Fibroblast of skin of right quadriceps (primary cell): ENCODE results near the gene IQSEC3.
A peak's percentile ranks its signal among the peaks of the same experiment; 100 is the strongest.
"Not testable (repeated sequence)": the region's sequence is repeated elsewhere in the genome, so short reads cannot be mapped to it uniquely, and the experiment has no call there.

Experiments
- DNase-seq: peaks from one replicate; pipeline ENCODE4 v3.0.0-alpha.2; 2013

Gene IQSEC3

GRCh38 chr12:205026-205425 lies 138.5 kb downstream of the IQSEC3 start:
- no peak for DNase-seq

DNA sequence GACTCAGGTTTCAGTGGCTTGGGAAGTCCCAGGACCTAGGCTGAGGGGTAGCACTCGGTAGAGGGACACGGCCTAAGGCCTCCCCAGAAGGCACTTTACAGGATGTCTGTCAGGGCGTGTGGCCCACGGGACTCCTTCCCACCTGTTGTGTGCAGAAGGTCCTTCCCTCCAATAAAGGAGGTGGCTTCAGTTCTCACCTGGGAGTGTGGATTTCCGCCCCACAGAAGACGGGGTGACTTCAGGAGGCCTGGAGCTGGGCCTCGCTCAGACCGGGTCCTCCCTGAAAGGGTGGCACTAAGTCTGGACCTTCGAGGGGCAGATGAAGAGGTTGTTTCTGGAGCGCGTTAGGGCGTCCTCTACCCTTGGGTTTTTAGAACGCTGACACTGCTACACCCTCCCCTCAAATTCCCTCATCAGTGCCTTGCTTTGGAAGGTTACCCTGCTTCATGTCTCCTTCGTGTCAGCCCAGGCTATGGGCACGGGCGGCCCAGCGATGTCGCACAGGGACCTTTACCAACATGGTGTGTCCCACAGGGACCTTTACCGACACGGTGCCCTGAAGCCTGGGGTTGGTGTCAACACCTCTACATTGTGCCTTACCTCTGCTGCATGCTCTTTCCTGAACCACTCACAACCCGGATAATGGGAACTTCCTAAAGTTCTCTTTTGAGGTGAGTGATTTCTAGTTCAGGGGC lies 140.3 kb downstream of the IQSEC3 start:
- no peak for DNase-seq

- no peak for DNase-seq
Observed at GRCh38 chr12:207804-208203, 141.2 kb downstream of the IQSEC3 start.

DNA sequence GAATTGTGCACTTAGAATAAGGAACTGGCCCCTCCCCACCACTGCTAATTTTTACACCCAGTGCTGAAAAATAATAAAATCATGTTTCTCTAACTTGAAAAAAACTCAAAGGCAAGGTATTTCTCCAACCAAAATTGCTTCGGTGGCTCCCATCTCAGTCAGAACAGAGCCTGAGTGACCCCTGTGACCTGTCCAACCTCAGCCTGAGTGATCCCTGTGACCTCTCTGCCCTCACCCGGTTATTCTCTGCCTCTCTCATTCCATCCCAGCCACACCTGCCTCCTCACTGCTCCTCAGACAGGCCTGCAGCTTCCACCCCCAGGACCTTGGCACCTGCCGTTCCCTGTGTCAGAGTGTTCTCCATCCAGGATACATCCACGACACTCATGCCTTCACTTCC lies 142.2 kb downstream of the IQSEC3 start:
- no peak for DNase-seq

DNA sequence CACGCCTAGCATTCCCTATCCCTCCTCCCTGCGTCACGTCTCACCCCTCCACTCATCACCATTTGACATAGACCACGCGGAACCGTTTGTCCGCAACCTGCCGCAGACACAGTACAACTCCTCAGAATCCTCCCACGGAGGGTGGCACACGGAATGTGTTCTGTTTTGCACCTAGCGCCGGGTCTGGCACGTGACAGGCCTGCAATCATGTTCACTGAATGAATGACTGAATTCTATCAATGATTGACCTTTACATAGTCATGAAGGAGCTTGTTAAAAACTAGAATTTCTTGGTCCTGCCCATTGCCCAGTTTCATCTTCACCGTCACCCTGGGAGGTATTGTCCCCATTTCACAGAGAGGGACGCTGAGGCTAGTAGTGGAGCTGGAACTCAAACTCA lies 142.7 kb downstream of the IQSEC3 start:
- DNase-seq, result no peak

DNA sequence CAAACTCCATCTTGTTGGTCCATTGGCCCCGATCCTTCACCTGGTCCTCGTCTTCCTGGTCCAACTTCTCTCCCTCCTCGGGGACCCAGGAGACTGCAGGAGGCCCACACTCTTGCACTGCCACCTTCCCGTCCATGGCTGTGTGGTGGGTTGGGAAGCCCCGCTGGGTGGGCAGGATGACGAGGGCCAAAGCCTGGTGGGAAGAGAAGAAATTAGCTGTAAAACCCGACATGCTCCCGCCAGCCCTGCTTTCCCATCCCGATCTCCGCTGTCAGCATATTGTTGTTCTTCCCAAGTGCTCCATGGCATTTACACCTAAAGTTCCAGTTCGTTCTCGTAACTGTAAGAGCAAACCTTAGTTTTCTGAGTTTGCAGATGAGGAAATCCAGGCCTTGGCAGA lies 143.3 kb downstream of the IQSEC3 start:
- no peak for DNase-seq

DNA sequence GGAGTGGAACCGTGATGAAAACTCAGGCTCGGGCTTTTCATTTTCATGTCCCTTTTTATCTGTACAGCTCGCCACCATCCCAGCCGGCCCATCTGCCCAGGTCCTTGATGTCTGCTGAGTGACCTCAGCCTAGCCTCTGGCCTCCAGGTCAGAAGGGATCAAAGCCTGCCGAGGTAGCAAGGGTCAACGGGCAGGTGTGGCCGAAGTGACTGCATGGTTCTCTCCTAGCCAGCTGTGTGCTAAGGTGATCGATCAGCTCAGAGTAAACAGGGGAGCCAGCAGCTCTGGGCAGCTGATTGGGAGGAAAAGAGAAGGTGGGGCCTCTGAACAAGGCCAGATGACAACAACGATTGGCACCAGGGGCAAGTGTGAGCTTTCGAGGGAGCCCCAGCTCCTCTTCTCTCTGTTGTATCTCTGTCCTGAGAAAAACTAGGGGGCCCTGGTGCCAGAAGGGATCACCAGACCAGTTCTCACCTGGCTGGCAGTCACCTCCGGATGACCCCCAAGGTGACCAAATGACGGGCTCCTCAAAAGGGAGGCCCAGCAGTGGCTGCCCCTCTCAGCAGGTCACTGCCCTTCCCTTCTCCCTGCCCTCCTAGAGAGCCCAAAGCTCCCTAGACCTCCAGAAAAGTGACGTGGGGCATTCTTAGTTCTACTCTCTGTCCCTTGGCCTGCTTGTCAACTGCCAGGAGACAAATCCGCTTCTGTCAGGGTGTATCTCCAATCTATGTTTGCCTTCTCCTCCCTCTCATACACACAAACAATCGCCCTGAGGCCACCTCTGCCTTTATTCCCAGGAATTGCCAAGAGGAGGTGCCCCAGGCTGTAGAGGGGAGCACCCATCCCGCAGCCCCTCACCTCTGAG lies 143.9 kb downstream of the IQSEC3 start:
- no peak for DNase-seq

DNA sequence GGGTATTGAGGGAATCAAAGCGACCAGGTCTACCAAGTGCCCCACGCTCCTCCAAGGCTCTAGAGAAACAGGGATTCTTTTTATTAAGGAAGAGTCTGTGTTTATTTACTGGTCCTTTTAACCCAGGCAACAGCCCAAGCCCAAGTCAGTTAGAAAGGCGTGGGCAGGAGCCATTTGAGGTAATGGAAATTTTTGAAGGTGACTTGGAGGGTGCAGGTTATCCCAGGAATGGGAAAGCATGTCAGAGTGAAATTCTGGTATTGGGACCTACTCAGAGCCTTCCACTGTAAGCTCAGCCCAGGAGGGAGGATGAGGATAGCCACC lies 144.5 kb downstream of the IQSEC3 start:
- no peak for DNase-seq

DNA sequence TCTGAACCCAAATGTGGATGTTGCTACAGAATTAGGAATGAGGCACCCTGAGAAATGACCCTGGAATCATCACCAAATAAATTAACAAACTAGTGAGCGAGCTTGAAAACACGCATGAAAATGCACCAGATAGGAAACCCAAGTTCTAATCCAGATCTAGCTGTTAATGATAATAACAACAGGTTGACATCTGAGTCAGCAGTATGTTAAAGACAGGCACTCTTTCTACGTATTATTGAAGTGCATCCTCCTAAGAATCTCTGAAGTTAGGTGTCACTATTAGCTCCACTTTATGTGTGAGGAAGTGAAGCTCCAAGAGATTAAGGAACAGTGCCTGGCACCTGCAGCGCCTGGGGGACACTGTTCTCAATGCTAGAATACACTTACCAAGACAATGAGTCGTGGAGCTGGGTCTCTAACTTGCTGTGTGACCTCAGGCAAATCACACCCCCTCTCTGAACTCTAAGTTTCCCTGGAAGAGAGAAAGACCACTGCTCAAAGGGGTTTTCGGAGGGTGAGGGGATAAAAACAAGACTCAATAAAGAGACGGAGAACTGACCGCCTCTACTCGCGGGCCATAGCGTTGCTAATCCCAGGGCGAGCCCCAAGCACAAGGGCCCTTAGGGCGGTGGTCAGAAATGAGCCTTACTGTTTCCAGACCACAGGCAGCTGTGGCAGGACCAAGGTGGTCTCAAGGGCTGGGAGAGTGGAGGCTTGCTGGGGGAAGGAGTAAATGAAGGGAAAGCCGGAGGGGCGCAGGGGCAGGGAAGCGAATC lies 145.3 kb downstream of the IQSEC3 start:
- DNase-seq, result no peak

- DNase-seq, result no peak
Observed at GRCh38 chr12:212415-212714, 145.8 kb downstream of the IQSEC3 start.

DNA sequence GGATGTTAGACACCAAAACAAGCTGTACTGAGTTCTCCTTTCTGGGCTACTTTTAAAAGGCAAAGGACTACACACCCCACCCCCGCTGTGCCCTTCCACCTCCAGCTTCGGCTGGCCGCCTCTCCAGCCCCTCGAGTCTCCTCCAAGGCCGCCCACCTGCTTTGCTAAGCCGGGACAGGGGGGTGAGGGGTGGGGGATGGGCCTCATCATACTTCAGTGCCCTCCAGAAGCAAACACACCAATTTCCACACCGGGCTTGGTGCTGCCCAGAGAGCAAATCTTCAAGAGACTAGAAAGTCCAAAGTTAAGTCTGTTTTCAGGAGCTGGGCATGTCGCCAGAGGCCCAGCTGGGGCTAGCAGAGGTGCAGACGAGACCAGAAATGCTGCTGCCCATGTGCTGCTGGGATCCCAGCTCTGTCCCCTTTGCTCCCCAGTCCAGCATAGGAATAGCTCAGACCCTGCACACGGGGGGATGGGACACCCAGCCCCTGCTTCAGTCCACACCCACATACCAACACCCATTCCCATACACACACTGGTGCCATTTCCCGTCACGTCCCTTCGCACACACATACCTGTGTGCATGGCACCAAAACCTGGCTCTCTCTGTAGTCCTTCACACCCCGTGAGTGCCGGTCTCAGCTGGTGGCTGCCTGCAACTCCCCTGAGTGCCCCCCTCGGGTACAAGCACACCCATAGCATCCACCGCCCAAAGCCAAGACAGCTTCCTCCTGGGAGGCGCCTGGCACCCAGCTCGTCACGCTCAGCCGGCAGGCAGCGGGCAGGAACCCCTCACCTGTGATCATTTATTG lies 146.4 kb downstream of the IQSEC3 start:
- DNase-seq, result no peak

- DNase-seq, result no peak
Observed at GRCh38 chr12:213527-213932, 147.0 kb downstream of the IQSEC3 start.

DNA sequence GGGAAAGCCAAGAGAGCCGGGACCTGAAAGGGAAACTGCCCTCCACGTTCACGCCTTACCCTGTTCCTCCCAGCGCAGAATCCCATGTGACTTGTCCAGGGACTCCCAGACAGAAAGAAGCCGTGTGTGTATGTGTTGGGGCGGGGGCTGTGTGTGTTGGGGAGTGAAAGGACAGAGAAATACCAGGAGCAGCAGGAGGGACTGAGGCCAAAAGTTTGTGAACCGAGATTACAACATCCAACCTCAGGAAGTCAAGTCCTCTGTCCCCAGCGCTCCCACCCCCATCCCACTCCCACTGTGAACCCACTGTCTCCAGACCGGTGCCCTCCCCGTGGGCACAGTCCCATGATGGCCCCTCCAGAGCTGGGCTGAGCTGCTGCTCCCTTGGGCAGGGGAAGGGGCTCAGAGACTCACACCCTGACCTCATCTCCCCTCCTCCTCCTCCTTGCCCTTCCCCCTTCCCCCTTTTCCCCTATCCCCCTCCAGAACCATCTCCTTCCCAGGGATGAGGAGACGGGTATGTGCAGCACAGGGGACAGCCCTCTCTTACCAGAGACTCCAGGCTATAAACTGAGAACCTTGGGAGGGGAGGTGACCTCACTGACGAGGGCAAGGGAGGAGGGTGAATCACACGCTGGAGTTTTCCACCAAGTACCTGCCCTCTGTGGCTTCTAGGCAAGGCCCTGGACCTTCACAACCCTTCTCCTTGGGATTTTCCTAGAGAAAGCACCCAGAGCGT lies 147.6 kb downstream of the IQSEC3 start, which contains the start of gene SLC6A12:
Gene SLC6A12, minus strand, starts transcription at position 155 of the 739 bp plus-strand sequence. CDS start 4,171 bp downstream, outside the sequence.
- DNase-seq, result no peak

DNA sequence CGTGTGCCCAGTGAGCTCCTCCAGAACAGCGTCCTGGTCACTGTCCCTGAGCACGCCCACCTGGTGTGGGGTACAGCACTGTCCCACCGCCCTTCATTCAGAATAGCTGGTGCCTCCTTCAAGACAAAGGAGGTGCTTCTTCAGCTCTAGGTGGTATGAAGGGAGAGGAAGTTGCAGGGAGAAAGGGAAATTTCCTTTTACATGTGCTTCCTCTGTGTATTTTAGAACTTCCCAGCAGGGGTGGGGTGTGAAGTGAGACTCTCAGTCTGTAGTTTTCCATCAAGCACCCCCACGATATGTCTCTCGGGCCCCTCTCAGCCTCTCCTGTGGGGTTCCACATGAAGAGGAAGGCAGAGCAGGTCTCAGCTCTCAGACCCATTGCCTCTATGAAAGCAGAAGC lies 148.5 kb downstream of the IQSEC3 start:
- no peak for DNase-seq

DNA sequence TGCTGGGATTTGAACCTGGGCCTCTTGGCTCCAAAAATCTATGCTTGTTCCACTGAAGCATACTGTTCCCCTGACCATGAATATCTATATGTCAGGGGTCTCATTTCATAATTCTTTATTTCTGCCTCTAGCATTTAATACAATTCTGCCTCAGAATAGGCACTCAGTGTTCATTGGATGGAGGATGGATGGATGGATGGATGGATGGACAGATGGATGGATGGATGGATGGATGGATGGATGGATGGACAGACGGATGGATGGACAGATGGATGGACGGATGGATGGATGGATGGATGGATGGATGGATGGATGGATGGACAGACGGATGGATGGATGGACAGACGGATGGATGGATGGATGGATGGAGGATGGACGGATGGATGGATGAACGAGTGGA lies 150.5 kb downstream of the IQSEC3 start:
- not testable (repeated sequence) for DNase-seq

GRCh38 chr12:218221-218620 lies 151.7 kb downstream of the IQSEC3 start:
- no peak for DNase-seq

DNA sequence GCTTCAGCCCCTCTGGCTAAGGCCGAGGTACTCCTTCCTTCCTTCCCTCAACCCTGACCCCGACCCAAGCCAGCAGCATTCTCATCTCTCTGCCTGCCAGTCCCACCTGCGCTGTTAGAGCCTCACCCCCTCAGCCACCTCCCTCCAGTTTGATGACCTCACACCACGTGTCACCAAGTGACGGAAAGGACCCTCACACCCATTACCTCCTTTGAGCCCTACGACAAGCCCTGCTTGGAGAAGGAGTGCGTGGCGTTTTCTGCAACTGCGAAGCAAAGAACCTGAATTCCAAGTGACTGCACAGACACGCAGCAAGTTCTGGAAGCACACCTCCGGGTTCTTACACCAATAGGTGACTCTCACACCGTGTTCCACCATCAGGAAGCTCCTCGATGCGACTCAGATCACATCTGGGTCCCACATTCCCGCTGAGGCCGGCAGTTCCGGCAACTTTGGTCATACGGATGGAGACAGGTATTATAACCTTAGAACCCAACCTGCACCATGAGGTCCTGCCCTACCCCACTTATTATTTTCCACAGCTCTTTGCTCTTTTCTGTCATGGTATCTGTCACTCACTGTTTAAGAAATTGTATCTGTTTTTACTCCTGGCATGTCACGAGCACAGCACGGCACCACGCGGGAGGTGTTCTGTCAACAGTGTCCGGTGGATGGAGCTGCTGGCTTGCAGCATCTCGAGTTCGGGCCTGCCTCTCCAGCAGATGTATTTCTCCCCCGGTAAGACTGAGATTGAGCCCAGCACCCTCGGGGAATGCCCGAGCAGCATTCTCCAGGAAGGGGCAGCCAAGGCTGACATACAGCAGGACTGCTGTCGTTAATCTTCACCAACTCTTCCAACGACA lies 152.4 kb downstream of the IQSEC3 start:
- DNase-seq, result no peak

DNA sequence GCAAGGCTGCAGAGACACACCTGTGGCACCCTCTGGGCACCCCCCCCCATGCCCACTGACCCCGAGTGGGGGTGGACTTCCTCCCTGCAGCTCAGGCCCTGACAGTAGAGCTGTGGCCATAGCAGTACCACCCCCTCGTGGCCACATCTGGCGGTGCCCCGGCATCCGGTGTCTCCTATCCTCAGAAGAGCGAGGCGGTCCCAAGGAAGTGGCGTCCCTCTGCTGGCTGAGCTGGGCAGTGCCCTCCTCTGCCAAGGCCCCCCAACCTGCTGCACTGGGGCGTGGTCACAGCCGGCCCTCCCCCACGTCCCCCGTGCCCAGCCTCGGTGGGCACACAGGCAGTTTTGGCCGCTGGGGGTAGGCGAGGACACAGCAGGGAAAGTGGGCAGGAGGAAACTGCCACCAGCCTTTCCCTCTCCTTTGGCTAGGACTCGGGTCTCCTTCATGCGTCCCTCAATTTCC lies 153.4 kb downstream of the IQSEC3 start:
- DNase-seq, result peak; percentile 31

GRCh38 chr12:220491-220890 lies 153.9 kb downstream of the IQSEC3 start:
- no peak for DNase-seq

GRCh38 chr12:220946-221550 lies 154.5 kb downstream of the IQSEC3 start:
- DNase-seq, result no peak

DNA sequence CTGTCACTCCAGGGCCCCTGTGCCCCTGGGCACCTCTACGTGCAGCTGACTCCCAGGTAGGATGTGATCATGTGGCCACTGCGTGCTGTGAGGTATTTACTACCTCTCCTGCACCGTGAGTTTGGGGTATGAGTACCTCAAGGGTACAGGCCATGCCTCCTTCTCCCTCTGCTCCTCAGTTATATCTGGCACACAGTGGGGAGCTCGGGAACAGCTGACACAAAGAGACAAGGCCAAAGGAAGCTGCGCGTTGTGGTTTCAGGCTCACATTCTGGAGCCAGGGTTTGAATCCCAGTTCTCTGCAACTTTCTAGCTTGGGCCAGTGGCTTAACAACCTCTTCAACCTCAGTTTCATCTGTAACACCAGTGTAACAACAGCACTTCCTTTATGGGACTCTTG lies 155.2 kb downstream of the IQSEC3 start:
- DNase-seq, result no peak
